ENCODE results near the gene SEMA3F. TPM values are rescaled to one million over a fixed set of nuclear protein-coding genes. Genes with fewer than 3 reads are reported as not detected.

The SEMA3F gene
- total and polyA plus RNA-seq, 2 experiments from 2014 or later: 2.3 to 67.6 TPM

- Mint-ChIP-seq H3K9me3 (no peaks in the 10 kb centered on the region), H3K27me3 (ENCODE audit: insufficient read depth, low read depth, poor library complexity) (peaks cover 17% of the 10 kb centered on the region), H3K4me3 (no peak overlapping the region), H3K4me1 (peaks cover 12% of the 10 kb centered on the region), H3K27ac (no peak overlapping the region), H3K36me3 (ENCODE audit: low read depth) (no peaks in the 10 kb centered on the region)
- ATAC-seq: no peak
- Histone ChIP-seq H2AFZ (peak overlapping the region; percentile 72), H3K9me2 (ENCODE audit: insufficient read depth) (no peaks in the 10 kb centered on the region), H4K20me1 (replicated peaks; ENCODE audit: insufficient read depth) (no peaks in the 10 kb centered on the region), H3K4me3 (no peak overlapping the region), H3F3A (replicated peaks; ENCODE audit: low read depth) (peaks cover 3% of the 10 kb centered on the region), H3K79me2 (replicated peaks; ENCODE audit: insufficient read depth) (no peaks in the 10 kb centered on the region), H3K4me1 (ENCODE audit: insufficient read depth) (peaks cover 8% of the 10 kb centered on the region; the same call in 1 of the 2 replicates), H3K36me3 (ENCODE audit: insufficient read depth) (no peaks in the 10 kb centered on the region), H3K27me3 (ENCODE audit: insufficient read depth) (peaks cover 12% of the 10 kb centered on the region; the same call in 1 of the 2 replicates), H3K27ac (ENCODE audit: low read depth) (no peak overlapping the region), H3K4me2 (no peak overlapping the region; the same call in 1 of the 2 replicates)
- TF ChIP-seq NANOG (IDR thresholded peaks at IDR 0.05; ENCODE audit: borderline replicate concordance) (no peak), POLR2AphosphoS5 (IDR thresholded peaks at IDR 0.05; ENCODE audit: low read depth) (no peak), EZH2 (IDR thresholded peaks at IDR 0.05; ENCODE audit: low read depth, unreplicated experiment) (no peak), EZH2phosphoT487 (IDR thresholded peaks at IDR 0.05; ENCODE audit: unreplicated experiment) (no peak)
- DNase-seq (ENCODE audit: low spot score): no peak
These were observed 38.6 kb downstream of the SEMA3F start for GRCh38 chr3:50193746-50194127.

GRCh38 chr3:50194128-50194902 lies 39.2 kb downstream of the SEMA3F start:
- TF ChIP-seq EZH2phosphoT487 (IDR thresholded peaks at IDR 0.05; ENCODE audit: unreplicated experiment) (no peak), CREB1 (CRISPR knock-in tag; IDR thresholded peaks at IDR 0.05; ENCODE audit: low read depth) (no peak; the same call in 1 of the 2 replicates), CTCF (conservative IDR thresholded peaks at IDR 0.05; ENCODE audit: low read depth in 2 of 2) (peak; percentile 82 to 98), NANOG (IDR thresholded peaks at IDR 0.05; ENCODE audit: borderline replicate concordance) (no peak), JUNB (IDR thresholded peaks at IDR 0.05; ENCODE audit: unreplicated experiment) (no peak)
- H2AFZ ChIP-seq: peak overlapping the region; percentile 72
- 0 out of 3 replicates have a peak overlapping the region, but pooled peaks have one; percentile 16 for H3K4me3 Mint-ChIP-seq

More at GRCh38 chr3:50194128-50194902, 39.2 kb downstream of the SEMA3F start:
- no peaks in the 10 kb centered on the region for H3K9me3 Mint-ChIP-seq
- peaks cover 8% of the 10 kb centered on the region for H3K4me1 Mint-ChIP-seq
- peaks cover 8% of the 10 kb centered on the region; the same call in 1 of the 2 replicates for H3K4me1 ChIP-seq (ENCODE audit: insufficient read depth)
- peak overlapping the region; percentile 44; the same call in 1 of the 2 replicates for H3K4me3 ChIP-seq
- H3K27me3 Mint-ChIP-seq (ENCODE audit: insufficient read depth, low read depth, poor library complexity): peaks cover 17% of the 10 kb centered on the region
- no peaks in the 10 kb centered on the region for H3K9me2 ChIP-seq (ENCODE audit: insufficient read depth)
- H3K79me2 ChIP-seq (replicated peaks; ENCODE audit: insufficient read depth): no peaks in the 10 kb centered on the region
- no peak overlapping the region for H3K27ac ChIP-seq (ENCODE audit: low read depth)
- peak overlapping the region; percentile 65; the same call in 1 of the 2 replicates for H3K4me2 ChIP-seq
- no peaks in the 10 kb centered on the region for H3K36me3 Mint-ChIP-seq (ENCODE audit: low read depth)
- H3K27ac Mint-ChIP-seq: no peak overlapping the region
- peak; percentile 82 for DNase-seq (ENCODE audit: low spot score)
- peaks cover 12% of the 10 kb centered on the region; the same call in 1 of the 2 replicates for H3K27me3 ChIP-seq (ENCODE audit: insufficient read depth)
- H4K20me1 ChIP-seq (replicated peaks; ENCODE audit: insufficient read depth): no peaks in the 10 kb centered on the region
- ATAC-seq: peak; percentile 72
- H3F3A ChIP-seq (replicated peaks; ENCODE audit: low read depth): peaks cover 3% of the 10 kb centered on the region
- H3K36me3 ChIP-seq (ENCODE audit: insufficient read depth): no peaks in the 10 kb centered on the region

All from GM23338 (cell line).